ENCODE data around the gene RER1. TPM values are rescaled to one million over a fixed set of nuclear protein-coding genes. Genes with fewer than 3 reads are reported as not detected.

RER1 gene
- total RNA-seq, 4 donors from 2014 or later: 42.9 to 141 (median 120) TPM

DNA sequence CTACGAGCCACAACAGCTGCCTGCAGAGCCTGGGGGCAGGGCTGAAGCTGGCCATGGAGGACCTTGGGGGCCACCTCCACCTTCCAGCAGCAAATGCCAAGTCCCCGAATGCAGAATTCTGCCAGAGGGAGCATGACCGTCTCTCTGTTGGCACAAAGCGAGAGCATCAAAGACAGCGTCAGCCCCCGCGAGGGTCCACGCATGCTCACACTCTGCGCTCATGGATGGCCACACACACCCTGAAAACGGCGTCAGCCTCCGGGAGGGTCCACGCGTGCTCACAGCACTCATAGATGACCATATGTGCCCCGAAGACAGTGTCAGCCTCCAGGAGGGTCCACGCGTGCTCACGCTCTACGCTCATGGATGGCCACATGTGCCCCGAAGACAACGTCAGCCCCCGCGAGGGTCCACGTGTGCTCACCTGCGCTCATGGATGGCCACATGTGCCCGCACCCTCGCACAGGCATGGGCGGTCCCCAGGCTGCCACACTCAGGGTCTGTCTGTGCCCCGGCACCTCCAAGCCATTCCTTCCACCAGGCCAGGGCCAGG lies 46.8 kb upstream of the RER1 start:
- H3K4me3 ChIP-seq: no peak overlapping the region
- no peak for DNase-seq
- H3K4me1 ChIP-seq: no peaks in the 10 kb centered on the region
- no peaks in the 10 kb centered on the region for H3K36me3 ChIP-seq
- no peak overlapping the region for H3K27ac ChIP-seq
- no peaks in the 10 kb centered on the region for H3K27me3 ChIP-seq
- TF ChIP-seq POLR2A (IDR thresholded peaks at IDR 0.05): no peak
- TF ChIP-seq, protein P1, sequence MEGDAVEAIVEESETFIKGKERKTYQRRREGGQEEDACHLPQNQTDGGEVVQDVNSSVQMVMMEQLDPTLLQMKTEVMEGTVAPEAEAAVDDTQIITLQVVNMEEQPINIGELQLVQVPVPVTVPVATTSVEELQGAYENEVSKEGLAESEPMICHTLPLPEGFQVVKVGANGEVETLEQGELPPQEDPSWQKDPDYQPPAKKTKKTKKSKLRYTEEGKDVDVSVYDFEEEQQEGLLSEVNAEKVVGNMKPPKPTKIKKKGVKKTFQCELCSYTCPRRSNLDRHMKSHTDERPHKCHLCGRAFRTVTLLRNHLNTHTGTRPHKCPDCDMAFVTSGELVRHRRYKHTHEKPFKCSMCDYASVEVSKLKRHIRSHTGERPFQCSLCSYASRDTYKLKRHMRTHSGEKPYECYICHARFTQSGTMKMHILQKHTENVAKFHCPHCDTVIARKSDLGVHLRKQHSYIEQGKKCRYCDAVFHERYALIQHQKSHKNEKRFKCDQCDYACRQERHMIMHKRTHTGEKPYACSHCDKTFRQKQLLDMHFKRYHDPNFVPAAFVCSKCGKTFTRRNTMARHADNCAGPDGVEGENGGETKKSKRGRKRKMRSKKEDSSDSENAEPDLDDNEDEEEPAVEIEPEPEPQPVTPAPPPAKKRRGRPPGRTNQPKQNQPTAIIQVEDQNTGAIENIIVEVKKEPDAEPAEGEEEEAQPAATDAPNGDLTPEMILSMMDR (IDR thresholded peaks at IDR 0.05): no peak
- no peaks in the 10 kb centered on the region for H3K9me3 ChIP-seq

DNA sequence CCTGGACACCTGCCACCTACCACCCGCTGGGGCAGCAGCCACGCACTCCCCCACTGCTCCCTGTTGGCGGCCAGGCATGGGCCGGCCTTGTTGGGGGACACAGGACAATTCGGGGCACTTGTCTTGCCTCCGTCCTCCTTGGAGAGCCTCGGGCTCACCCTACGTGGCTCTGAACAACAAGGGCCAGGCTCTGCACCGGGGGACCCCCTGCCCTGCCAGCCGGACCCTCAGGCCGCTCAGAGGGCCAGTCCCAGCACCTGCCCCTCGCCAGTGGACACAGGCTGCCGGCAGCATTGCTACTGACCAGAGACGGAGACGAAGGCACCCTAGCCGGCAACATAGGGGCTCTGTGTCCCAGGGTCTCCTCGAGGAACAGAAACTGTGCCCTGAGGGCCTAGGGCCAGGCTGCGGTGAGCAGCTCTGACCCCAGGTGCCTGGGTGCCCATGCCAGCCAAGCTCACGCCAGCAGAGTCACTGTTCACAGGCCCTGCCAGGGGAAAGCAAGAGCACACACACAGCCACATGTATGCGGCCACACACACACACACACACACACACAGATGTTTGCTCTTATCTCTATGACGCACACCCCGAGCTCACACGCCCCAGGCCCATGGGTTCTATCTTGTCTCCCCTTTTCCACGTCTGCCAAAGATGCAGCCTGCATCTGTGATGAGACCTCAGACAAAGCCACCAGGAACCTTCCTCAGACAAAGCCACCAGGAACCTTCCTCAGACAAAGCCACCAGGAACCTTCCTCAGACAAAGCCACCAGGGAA lies 46.2 kb upstream of the RER1 start:
- no peaks in the 10 kb centered on the region for H3K9me3 ChIP-seq
- no peak overlapping the region for H3K27ac ChIP-seq
- DNase-seq: no peak
- H3K27me3 ChIP-seq: no peaks in the 10 kb centered on the region
- no peaks in the 10 kb centered on the region for H3K36me3 ChIP-seq
- no peak overlapping the region for H3K4me3 ChIP-seq
- no peak for TF ChIP-seq POLR2A (IDR thresholded peaks at IDR 0.05)
- TF ChIP-seq, protein P1 (IDR thresholded peaks at IDR 0.05): no peak
- no peaks in the 10 kb centered on the region for H3K4me1 ChIP-seq

DNA sequence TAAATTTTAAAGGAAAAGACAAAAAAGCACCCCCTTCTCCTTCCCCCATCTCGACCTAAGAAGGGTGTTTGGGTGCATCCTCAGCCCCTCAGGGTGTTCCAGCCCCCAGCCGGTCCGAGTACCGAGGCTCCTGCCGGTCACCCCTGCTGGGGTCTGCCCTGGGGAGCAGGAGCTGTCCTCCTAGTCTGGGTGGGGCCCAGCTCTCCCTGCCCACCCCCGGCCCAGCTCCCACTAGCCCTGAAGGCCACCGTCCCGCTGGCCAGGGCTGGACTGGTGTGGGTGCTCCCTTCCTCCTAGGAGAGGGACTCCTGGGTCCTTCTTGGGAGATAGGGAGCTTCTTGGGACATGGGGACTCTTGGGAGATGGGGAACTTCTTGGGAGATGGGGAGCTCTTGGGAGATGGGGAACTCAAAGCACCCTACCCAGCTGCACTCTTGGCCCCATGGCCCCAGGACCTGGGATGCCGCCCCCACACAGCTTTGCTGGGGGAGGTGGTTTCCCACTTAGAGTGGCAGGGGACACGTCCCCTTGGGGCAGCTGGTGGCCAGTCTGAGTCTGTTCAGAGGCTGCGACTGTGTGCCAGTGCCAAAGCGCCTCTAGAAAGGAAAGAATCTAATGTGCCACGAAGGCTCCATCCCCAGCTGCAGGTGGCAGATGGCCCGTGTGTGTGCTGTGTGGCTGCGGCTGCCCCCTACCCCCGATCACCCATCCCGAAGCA lies 44.8 kb upstream of the RER1 start:
- no peaks in the 10 kb centered on the region for H3K36me3 ChIP-seq
- no peaks in the 10 kb centered on the region for H3K27me3 ChIP-seq
- H3K9me3 ChIP-seq: no peaks in the 10 kb centered on the region
- no peak for DNase-seq
- TF ChIP-seq, protein P1 (IDR thresholded peaks at IDR 0.05): no peak
- no peak for TF ChIP-seq POLR2A (IDR thresholded peaks at IDR 0.05)
- no peaks in the 10 kb centered on the region for H3K4me1 ChIP-seq
- H3K27ac ChIP-seq: no peak overlapping the region
- no peak overlapping the region for H3K4me3 ChIP-seq

DNA sequence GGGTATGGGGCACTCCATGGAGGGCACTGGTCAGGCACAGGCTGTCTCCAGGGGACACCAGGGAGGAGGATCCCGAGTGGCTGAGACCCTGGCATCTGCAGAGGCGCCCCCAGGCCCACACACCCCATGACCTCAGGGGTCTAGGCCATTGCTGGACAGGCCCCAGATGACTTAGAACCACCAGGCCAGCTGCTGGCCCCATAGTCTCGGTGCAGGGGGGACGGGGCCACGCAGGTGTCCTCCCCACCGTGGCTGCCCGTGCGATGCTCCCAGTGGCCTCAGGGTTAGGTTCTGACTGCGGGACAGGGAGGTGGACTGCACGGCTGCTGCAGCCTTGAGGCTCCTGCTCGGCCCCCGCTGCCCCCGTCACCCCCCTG lies 44.2 kb upstream of the RER1 start:
- Histone ChIP-seq H3K27me3 (no peaks in the 10 kb centered on the region), H3K36me3 (no peaks in the 10 kb centered on the region), H3K9me3 (no peaks in the 10 kb centered on the region), H3K4me1 (no peaks in the 10 kb centered on the region), H3K4me3 (no peak overlapping the region), H3K27ac (no peak overlapping the region)
- no peak for TF ChIP-seq POLR2A (IDR thresholded peaks at IDR 0.05)
- TF ChIP-seq, protein P1 (IDR thresholded peaks at IDR 0.05): no peak
- DNase-seq: no peak

DNA sequence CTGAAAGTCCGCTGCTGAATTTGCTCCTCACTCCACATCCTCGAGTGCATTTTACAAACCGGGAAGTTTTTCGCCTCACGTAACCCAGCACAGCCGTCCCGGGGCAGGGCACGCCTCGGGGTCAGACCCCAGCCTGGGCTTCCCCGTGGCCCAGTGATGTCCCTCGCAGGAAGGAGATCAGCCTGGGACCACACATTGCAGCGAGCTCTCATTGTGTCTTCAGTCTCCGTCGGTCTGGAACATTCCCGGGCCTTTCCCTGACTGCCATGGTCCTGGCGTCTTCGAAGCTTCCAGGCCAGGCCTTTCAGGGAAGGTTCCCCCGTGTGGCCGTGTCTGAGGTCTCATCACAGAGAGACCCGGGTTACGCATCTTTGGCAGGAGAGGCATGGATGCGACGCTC lies 43.7 kb upstream of the RER1 start:
- Histone ChIP-seq H3K4me3 (no peak overlapping the region), H3K27ac (no peak overlapping the region)
- DNase-seq: no peak

More for the DNA sequence above, 43.7 kb upstream of the RER1 start:
- no peaks in the 10 kb centered on the region for H3K36me3 ChIP-seq
- no peaks in the 10 kb centered on the region for H3K27me3 ChIP-seq
- no peaks in the 10 kb centered on the region for H3K4me1 ChIP-seq
- TF ChIP-seq POLR2A (IDR thresholded peaks at IDR 0.05): no peak
- TF ChIP-seq, protein P1 (IDR thresholded peaks at IDR 0.05): no peak
- H3K9me3 ChIP-seq: no peaks in the 10 kb centered on the region
